Endothelial cell of umbilical vein (primary cell): ENCODE data around the gene SH3D19. TPM values are rescaled to one million over a fixed set of nuclear protein-coding genes. Genes with fewer than 3 reads are reported as not detected.

Experiments used
- BruUV-seq: library from RNA; stranded (reverse); fragments of 400-500 nt; replicated peaks from 2 replicates; lab custom pipeline; 2021; lab: Mats Ljungman, UMichigan
- CTCF ChIA-PET: fragments of 300-600, 350-600 bp; sonication (Branson Sonifier 250); formaldehyde crosslinking; loops from one replicate; lab custom pipeline; 2021; ENCODE audit warnings: antibody characterized with exemption, inconsistent platforms; lab: Charles Lee
- POLR2A ChIA-PET: fragments of 300-600, 350-600 bp; sonication (Branson Sonifier 250); formaldehyde crosslinking; loops from one replicate; lab custom pipeline; 2021; ENCODE audit warnings: antibody characterized with exemption, inconsistent platforms; lab: Charles Lee
- DNase-seq: peaks from one replicate; pipeline ENCODE4 v3.0.0-alpha.2; 2011; ENCODE audit warnings: low read depth, low spot score
- FAIRE-seq: peaks from 2 replicates; lab custom pipeline; 2011; peaks lifted over from hg19 to GRCh38; lab: Jason Lieb, UNC
- H2AFZ ChIP-seq: 2 replicates; pipeline ENCODE4 v1.6.0; 2012; ENCODE audit warnings: low read depth, low read length, control low read depth, inconsistent platforms
- H3K27ac ChIP-seq: 2 replicates; pipeline ENCODE4 v1.5.1; 2011; ENCODE audit warnings: low read depth, mild to moderate bottlenecking, control low read depth, low read length, moderate library complexity; ENCODE audit not compliant: insufficient read depth
- H3K27me3 ChIP-seq, 2 experiments: 2 replicates each; pipeline versions ENCODE4 v1.6.0 to v1.6.1; 2011; ENCODE audit warnings: low read length in 2 of 2, mixed read lengths in 1 of 2; ENCODE audit not compliant: control insufficient read depth in 2 of 2, insufficient read depth in 2 of 2
- H3K36me3 ChIP-seq, 2 experiments: 2 replicates in 1 of 2; 3 replicates in 1 of 2; pipeline ENCODE4 v1.5.1; 2011; ENCODE audit warnings: low read length in 2 of 2, mild to moderate bottlenecking in 1 of 2, moderate library complexity in 1 of 2; ENCODE audit not compliant: control insufficient read depth in 2 of 2, insufficient read depth in 2 of 2; ENCODE audit errors: extremely low read depth in 1 of 2
- H3K4me1 ChIP-seq: 3 replicates; pipeline ENCODE4 v1.5.1; 2011; ENCODE audit warnings: mild to moderate bottlenecking, low read length; ENCODE audit not compliant: control insufficient read depth, insufficient read depth; ENCODE audit errors: extremely low read depth
- H3K4me2 ChIP-seq: 2 replicates; pipeline ENCODE4 v1.6.1; 2011; ENCODE audit warnings: low read length, control low read depth, mixed read lengths; ENCODE audit not compliant: insufficient read depth
- H3K4me3 ChIP-seq, 3 experiments: fragments of 200-600 bp in 1 of 3; sonication (generic), shearing (Covaris generic) in 1 of 3; replicated peaks in 1 of 3; 2 replicates each; pipeline ENCODE4 v1.5.1; 2011 to 2016; ENCODE audit warnings: control low read depth in 3 of 3, low read length in 3 of 3, mild to moderate bottlenecking in 2 of 3, inconsistent platforms in 1 of 3, low read depth in 1 of 3, moderate library complexity in 1 of 3; ENCODE audit not compliant: insufficient read depth in 1 of 3
- H3K79me2 ChIP-seq: 2 replicates; pipeline ENCODE4 v1.6.0; 2012; ENCODE audit warnings: low read length, inconsistent platforms; ENCODE audit not compliant: control insufficient read depth, insufficient read depth
- H3K9ac ChIP-seq: replicated peaks from 2 replicates; pipeline ENCODE3; 2011; ENCODE audit warnings: low read length, control low read depth; ENCODE audit not compliant: insufficient read depth; ENCODE audit errors: extremely low read depth
- H3K9me1 ChIP-seq: replicated peaks from 3 replicates; pipeline ENCODE4 v1.6.0; 2011; ENCODE audit warnings: mild to moderate bottlenecking, low read length; ENCODE audit not compliant: control insufficient read depth, insufficient read depth; ENCODE audit errors: extremely low read depth
- H3K9me3 ChIP-seq: replicated peaks from 2 replicates; pipeline ENCODE4 v1.5.1; 2012; ENCODE audit warnings: low read length, inconsistent platforms; ENCODE audit not compliant: control insufficient read depth, insufficient read depth
- H4K20me1 ChIP-seq: replicated peaks from 2 replicates; pipeline ENCODE3; 2011; ENCODE audit warnings: mild to moderate bottlenecking, low read length; ENCODE audit not compliant: control insufficient read depth, insufficient read depth; ENCODE audit errors: extremely low read depth
- EZH2 ChIP-seq: IDR thresholded peaks from 2 replicates; pipeline ENCODE4 v1.6.1; 2012; ENCODE audit warnings: borderline replicate concordance, low read depth, mild to moderate bottlenecking, moderate library complexity, low read length, inconsistent platforms; ENCODE audit not compliant: severe bottlenecking
- FOS ChIP-seq: IDR thresholded peaks from 2 replicates; pipeline ENCODE4 v1.6.1; 2011; ENCODE audit warnings: mild to moderate bottlenecking, low read length, moderate library complexity, borderline replicate concordance; ENCODE audit not compliant: insufficient read depth
- GATA2 ChIP-seq: IDR thresholded peaks from 2 replicates; pipeline ENCODE4 v1.7.0; 2011; ENCODE audit warnings: low read depth, mild to moderate bottlenecking, moderate library complexity, mixed read lengths, low read length; ENCODE audit not compliant: insufficient read length, insufficient read depth
- JUN ChIP-seq: IDR thresholded peaks from 2 replicates; pipeline ENCODE4 v1.6.1; 2011; ENCODE audit warnings: borderline replicate concordance, low read depth; ENCODE audit not compliant: insufficient read length, insufficient read depth
- MYC ChIP-seq: IDR thresholded peaks from one replicate; pipeline ENCODE4 v1.6.1; 2011; ENCODE audit warnings: mild to moderate bottlenecking, low read depth, low read length
- POLR2A ChIP-seq: IDR thresholded peaks from 2 replicates; pipeline ENCODE4 v1.6.1; 2012; ENCODE audit warnings: low read depth, mild to moderate bottlenecking, control low read depth, low read length
- POLR2AphosphoS5 ChIP-seq: IDR thresholded peaks from 2 replicates; pipeline ENCODE4 v1.6.1; 2012; ENCODE audit warnings: low read depth, mild to moderate bottlenecking, control low read depth, low read length, moderate library complexity; ENCODE audit not compliant: insufficient read depth
- dilution Hi-C: fragments of 300-500 bp; cut with MboI; formaldehyde crosslinking; loops from one replicate; pipeline ENCODE4 v1.15.0; 2019; ENCODE audit warnings: low sequenced_read_pairs; ENCODE audit not compliant: extremely low pct_ligation_motif_present
- intact Hi-C: fragments of 100-400 bp; cut with micrococcal nuclease; formaldehyde crosslinking; loops from one replicate; pipeline ENCODE4 v1.10.0; 2022
- polyA plus RNA-seq, 4 experiments: library from polyadenylated mRNA; depleted of rRNA in 3 of 4; stranded (reverse) in 3 of 4; unstranded in 1 of 4; fragments of >200 nt; gene quantifications; 2 replicates each; pipeline versions ENCODE4 v1.2.1 to v1.2.3, GENCODE V29; 2011 to 2012; ENCODE audit warnings: missing spikeins in 1 of 4
- total RNA-seq: library from RNA; stranded (reverse); gene quantifications from 2 replicates; pipeline ENCODE4 v1.2.3, GENCODE V29; 2021
- TF ChIP-seq, protein P1 (sequence below), 2 donors: IDR thresholded peaks; 1 replicate in 1 of 2; 2 replicates in 1 of 2; pipeline ENCODE4 v1.5.1; 2011; ENCODE audit warnings: low read length in 2 of 2, mild to moderate bottlenecking in 2 of 2, moderate library complexity in 2 of 2, control low read depth in 1 of 2, inconsistent platforms in 1 of 2, low read depth in 1 of 2; ENCODE audit not compliant: insufficient read depth in 1 of 2; ENCODE audit errors: extremely low read depth in 1 of 2
- TF ChIP-seq, protein P2 (sequence below): IDR thresholded peaks from 2 replicates; pipeline ENCODE4 v1.6.1; 2011; ENCODE audit not compliant: insufficient read depth, insufficient read length

SH3D19 gene
- total and polyA plus RNA-seq, 2 donors (not counting 3 experiments of a cell fraction or from before 2014, with no cell fraction given), result 37.5 to 92.8 TPM

DNA sequence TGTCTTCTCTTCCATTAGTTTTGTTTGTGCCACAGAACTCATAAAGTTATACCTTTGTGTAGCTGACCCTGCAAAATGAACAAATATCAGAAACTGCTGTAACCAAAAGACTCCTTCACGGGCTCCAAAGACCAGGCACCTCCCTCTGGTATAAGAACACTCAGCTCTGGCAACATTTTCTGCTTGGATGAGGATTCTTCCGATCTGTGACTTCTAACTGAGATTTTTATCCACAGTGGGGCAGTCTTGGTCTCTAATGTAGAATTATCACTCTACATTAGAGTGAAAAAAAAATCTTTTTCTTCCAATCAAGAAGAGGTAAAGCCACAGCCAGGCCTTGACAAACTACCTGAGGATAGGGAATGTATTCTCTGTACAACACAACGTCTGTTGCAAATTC is 86.9 kb downstream of the SH3D19 start:
- no peaks in the 10 kb centered on the region for H3K4me1 ChIP-seq
- no peak overlapping the region for H3K27ac ChIP-seq
- H3K9me3 ChIP-seq, result no peaks in the 10 kb centered on the region
- POLR2A ChIA-PET, result no interaction called here
- FAIRE-seq, result peak; percentile 18
- no peak overlapping the region for H3K9ac ChIP-seq
- H2AFZ ChIP-seq, result no peak overlapping the region
- H4K20me1 ChIP-seq, result no peaks in the 10 kb centered on the region
- H3K4me2 ChIP-seq, result no peak overlapping the region
- intact Hi-C loops, result no loop called here
- no peak for TF ChIP-seq FOS
- no peak for TF ChIP-seq GATA2
- no peak for TF ChIP-seq POLR2AphosphoS5
- no peak for TF ChIP-seq JUN
- TF ChIP-seq, protein P1, sequence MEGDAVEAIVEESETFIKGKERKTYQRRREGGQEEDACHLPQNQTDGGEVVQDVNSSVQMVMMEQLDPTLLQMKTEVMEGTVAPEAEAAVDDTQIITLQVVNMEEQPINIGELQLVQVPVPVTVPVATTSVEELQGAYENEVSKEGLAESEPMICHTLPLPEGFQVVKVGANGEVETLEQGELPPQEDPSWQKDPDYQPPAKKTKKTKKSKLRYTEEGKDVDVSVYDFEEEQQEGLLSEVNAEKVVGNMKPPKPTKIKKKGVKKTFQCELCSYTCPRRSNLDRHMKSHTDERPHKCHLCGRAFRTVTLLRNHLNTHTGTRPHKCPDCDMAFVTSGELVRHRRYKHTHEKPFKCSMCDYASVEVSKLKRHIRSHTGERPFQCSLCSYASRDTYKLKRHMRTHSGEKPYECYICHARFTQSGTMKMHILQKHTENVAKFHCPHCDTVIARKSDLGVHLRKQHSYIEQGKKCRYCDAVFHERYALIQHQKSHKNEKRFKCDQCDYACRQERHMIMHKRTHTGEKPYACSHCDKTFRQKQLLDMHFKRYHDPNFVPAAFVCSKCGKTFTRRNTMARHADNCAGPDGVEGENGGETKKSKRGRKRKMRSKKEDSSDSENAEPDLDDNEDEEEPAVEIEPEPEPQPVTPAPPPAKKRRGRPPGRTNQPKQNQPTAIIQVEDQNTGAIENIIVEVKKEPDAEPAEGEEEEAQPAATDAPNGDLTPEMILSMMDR (IDR thresholded peaks at IDR 0.05; ENCODE audit: extremely low read depth in 1 of 2, insufficient read depth in 1 of 2, low read depth in 1 of 2, low read length in 2 of 2), result peak in 1 of 2 donors; percentile 5
- no TSS peak for BruUV-seq
- H3K79me2 ChIP-seq, result peaks cover 2% of the 10 kb centered on the region
- H3K4me3 ChIP-seq, result no peak overlapping the region
- no peaks in the 10 kb centered on the region for H3K36me3 ChIP-seq
- peak; percentile 59 for DNase-seq
- H3K9me1 ChIP-seq, result no peaks in the 10 kb centered on the region
- no peaks in the 10 kb centered on the region for H3K27me3 ChIP-seq
- CTCF ChIA-PET, result interaction anchor here (0.7 to 2.2 kb wide), 4 partner anchors 23 to 366 kb away, joined by 3 to 8 read pairs (median 3); no protein-coding TSS in a partner anchor
- dilution Hi-C loops, result no loop called here

DNA sequence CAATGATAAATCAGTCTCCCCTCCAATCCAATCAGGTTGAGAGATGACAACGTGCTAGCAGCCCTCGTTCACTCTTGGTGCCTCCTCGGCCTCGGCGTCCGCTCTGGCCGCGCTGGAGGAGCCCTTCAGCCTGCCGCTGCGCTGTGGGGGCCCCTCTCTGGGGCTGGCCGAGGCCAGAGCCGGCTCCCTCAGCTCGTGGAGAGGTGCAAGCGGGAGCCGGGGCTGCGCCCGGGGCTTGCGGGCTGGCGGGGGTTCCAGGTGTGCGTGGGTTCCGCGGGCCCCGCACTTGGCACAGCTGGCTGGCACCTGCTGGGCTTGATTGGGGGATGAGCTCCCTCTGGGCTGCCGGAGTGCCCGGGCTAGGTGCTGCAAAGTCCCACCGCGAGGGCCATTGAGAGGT is 89.4 kb downstream of the SH3D19 start:
- no peak for TF ChIP-seq EZH2
- TF ChIP-seq, protein P1 (IDR thresholded peaks at IDR 0.05; ENCODE audit: extremely low read depth in 1 of 2, insufficient read depth in 1 of 2, low read depth in 1 of 2, low read length in 2 of 2), result no peak
- no peak for TF ChIP-seq POLR2AphosphoS5
- no peak for TF ChIP-seq POLR2A
- no peak for TF ChIP-seq MYC
- no peak for TF ChIP-seq FOS
- no peak for TF ChIP-seq JUN
- TF ChIP-seq, protein P2, sequence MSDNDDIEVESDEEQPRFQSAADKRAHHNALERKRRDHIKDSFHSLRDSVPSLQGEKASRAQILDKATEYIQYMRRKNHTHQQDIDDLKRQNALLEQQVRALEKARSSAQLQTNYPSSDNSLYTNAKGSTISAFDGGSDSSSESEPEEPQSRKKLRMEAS, result no peak
- no peak for TF ChIP-seq GATA2
- intact Hi-C loops, result no loop called here
- ChIA-PET POLR2A (no interaction called here), CTCF (interaction anchor here (0.9 to 1.7 kb wide), 3 partner anchors 29 to 119 kb away, joined by 3 read pairs; no protein-coding TSS in a partner anchor)
- DNase-seq (no peak), FAIRE-seq (no peak)
- no peak overlapping the region for H3K4me2 ChIP-seq
- H3K27me3 ChIP-seq, result no peaks in the 10 kb centered on the region
- no peaks in the 10 kb centered on the region for H3K79me2 ChIP-seq
- BruUV-seq, result no TSS peak
- dilution Hi-C loops, result no loop called here
- no peaks in the 10 kb centered on the region for H4K20me1 ChIP-seq
- no peak overlapping the region for H3K27ac ChIP-seq
- no peaks in the 10 kb centered on the region for H3K4me1 ChIP-seq
- no peaks in the 10 kb centered on the region for H3K9me3 ChIP-seq
- no peak overlapping the region for H3K4me3 ChIP-seq
- no peaks in the 10 kb centered on the region for H3K9me1 ChIP-seq
- no peak overlapping the region for H2AFZ ChIP-seq
- H3K9ac ChIP-seq, result no peak overlapping the region
- no peaks in the 10 kb centered on the region for H3K36me3 ChIP-seq
